H9 (cell line): ENCODE results near the gene UFSP2. TPM values are rescaled to one million over a fixed set of nuclear protein-coding genes. Genes with fewer than 3 reads are reported as not detected.

Experiments
- DNase-seq: peaks from one replicate; pipeline ENCODE4 v3.0.0-alpha.2; 2017
- H2AFZ ChIP-seq: one replicate; pipeline ENCODE4 v1.6.1; 2013; ENCODE audit warnings: mild to moderate bottlenecking, low read length, control low read depth, moderate library complexity
- H2AK5ac ChIP-seq: 2 replicates; pipeline ENCODE4 v1.6.1; 2013; ENCODE audit warnings: low read length, control low read depth, mixed read lengths; ENCODE audit not compliant: insufficient read length
- H2BK120ac ChIP-seq: one replicate; pipeline ENCODE4 v1.6.1; 2013; ENCODE audit warnings: low read depth, mild to moderate bottlenecking, low read length, control low read depth, inconsistent platforms; ENCODE audit not compliant: poor library complexity, severe bottlenecking
- H2BK12ac ChIP-seq: 2 replicates; pipeline ENCODE4 v1.6.1; 2013; ENCODE audit warnings: low read length, control low read depth, mixed read lengths, low read depth; ENCODE audit not compliant: insufficient read length
- H2BK15ac ChIP-seq: 2 replicates; pipeline ENCODE4 v1.6.1; 2013; ENCODE audit warnings: low read depth, low read length, control low read depth
- H2BK20ac ChIP-seq: one replicate; pipeline ENCODE4 v1.6.1; 2013; ENCODE audit warnings: low read depth, mild to moderate bottlenecking, low read length, control low read depth, inconsistent platforms; ENCODE audit not compliant: poor library complexity, severe bottlenecking
- H2BK5ac ChIP-seq: 2 replicates; pipeline ENCODE4 v1.6.1; 2013; ENCODE audit warnings: low read length, control low read depth, mixed read lengths; ENCODE audit not compliant: insufficient read length
- H3K14ac ChIP-seq: 2 replicates; pipeline ENCODE4 v1.6.1; 2013; ENCODE audit warnings: low read length, control low read depth; ENCODE audit not compliant: insufficient read depth
- H3K18ac ChIP-seq: 2 replicates; pipeline ENCODE4 v1.6.1; 2013; ENCODE audit warnings: low read depth, mild to moderate bottlenecking, mixed read lengths, low read length, control low read depth; ENCODE audit not compliant: insufficient read length
- H3K23ac ChIP-seq: 2 replicates; pipeline ENCODE4 v1.6.1; 2013; ENCODE audit warnings: low read length, control low read depth, mixed read lengths, low read depth; ENCODE audit not compliant: insufficient read length
- H3K23me2 ChIP-seq: 2 replicates; pipeline ENCODE4 v1.6.1; 2013; ENCODE audit warnings: low read depth, mild to moderate bottlenecking, mixed read lengths, low read length, control low read depth; ENCODE audit not compliant: insufficient read length, poor library complexity, severe bottlenecking
- H3K27ac ChIP-seq: 2 replicates; pipeline ENCODE4 v1.5.1; 2013; ENCODE audit warnings: low read length, control low read depth, mixed read lengths, low read depth; ENCODE audit not compliant: insufficient read length
- H3K27me3 ChIP-seq: 2 replicates; pipeline ENCODE4 v1.6.1; 2013; ENCODE audit warnings: low read length, control low read depth, inconsistent platforms; ENCODE audit not compliant: insufficient read depth
- H3K4ac ChIP-seq: 2 replicates; pipeline ENCODE4 v1.6.1; 2013; ENCODE audit warnings: low read depth, mild to moderate bottlenecking, control low read depth, inconsistent platforms, low read length, moderate library complexity
- H3K4me1 ChIP-seq: 2 replicates; pipeline ENCODE4 v1.6.1; 2013; ENCODE audit warnings: low read length, control low read depth, inconsistent platforms; ENCODE audit not compliant: insufficient read depth
- H3K4me2 ChIP-seq: 2 replicates; pipeline ENCODE4 v1.6.1; 2013; ENCODE audit warnings: low read length, control low read depth, mixed read lengths; ENCODE audit not compliant: insufficient read length, insufficient read depth
- H3K56ac ChIP-seq: 2 replicates; pipeline ENCODE4 v1.6.1; 2013; ENCODE audit warnings: low read depth, mild to moderate bottlenecking, mixed read lengths, low read length, control low read depth; ENCODE audit not compliant: insufficient read length
- H3K79me1 ChIP-seq: 2 replicates; pipeline ENCODE4 v1.6.1; 2013; ENCODE audit warnings: low read depth, mild to moderate bottlenecking, moderate library complexity, low read length, control low read depth, inconsistent platforms; ENCODE audit not compliant: insufficient read depth, poor library complexity, severe bottlenecking
- H3K79me2 ChIP-seq: 2 replicates; pipeline ENCODE4 v1.6.1; 2013; ENCODE audit warnings: low read length, control low read depth, inconsistent platforms; ENCODE audit not compliant: insufficient read depth
- H3K9ac ChIP-seq: 2 replicates; pipeline ENCODE4 v1.6.1; 2013; ENCODE audit warnings: low read length, control low read depth, mixed read lengths; ENCODE audit not compliant: insufficient read length; ENCODE audit errors: extremely low read depth
- H3K9me3 ChIP-seq: one replicate; pipeline ENCODE4 v1.6.1; 2013; ENCODE audit warnings: low read depth, low read length, inconsistent platforms; ENCODE audit not compliant: control insufficient read depth
- H3T11ph ChIP-seq: one replicate; pipeline ENCODE4 v1.6.1; 2013; ENCODE audit warnings: mild to moderate bottlenecking, low read length, control low read depth, inconsistent platforms
- H4K20me1 ChIP-seq: one replicate; pipeline ENCODE4 v1.6.1; 2013; ENCODE audit not compliant: control insufficient read depth, insufficient read length, insufficient read depth
- H4K5ac ChIP-seq: 2 replicates; pipeline ENCODE4 v1.6.1; 2013; ENCODE audit warnings: low read depth, mild to moderate bottlenecking, mixed read lengths, low read length, control low read depth; ENCODE audit not compliant: insufficient read length
- H4K8ac ChIP-seq: replicated peaks from 2 replicates; pipeline ENCODE4 v1.6.1; 2013; ENCODE audit warnings: low read length, control low read depth, mixed read lengths, low read depth; ENCODE audit not compliant: insufficient read length
- H4K91ac ChIP-seq: 2 replicates; pipeline ENCODE4 v1.6.1; 2013; ENCODE audit warnings: low read depth, mild to moderate bottlenecking, moderate library complexity, mixed read lengths, low read length, control low read depth; ENCODE audit not compliant: insufficient read length
- H3K27ac Mint-ChIP-seq, 3 experiments: 2 replicates in 2 of 3; 3 replicates in 1 of 3; pipeline ENCODE4 v1.8.0; 2020 to 2021; ENCODE audit warnings: mixed read lengths in 3 of 3, mild to moderate bottlenecking in 1 of 3, moderate library complexity in 1 of 3
- H3K27me3 Mint-ChIP-seq: 2 replicates; pipeline ENCODE4 v1.8.0; 2021; ENCODE audit warnings: low read depth, mild to moderate bottlenecking, moderate library complexity, mixed read lengths
- H3K36me3 Mint-ChIP-seq, 3 experiments: 2 replicates in 2 of 3; 3 replicates in 1 of 3; pipeline ENCODE4 v1.8.0; 2020 to 2021; ENCODE audit warnings: low read depth in 3 of 3, mixed read lengths in 3 of 3; ENCODE audit not compliant: insufficient read depth in 1 of 3
- H3K4me1 Mint-ChIP-seq, 2 experiments: 2 replicates each; pipeline ENCODE4 v1.8.0; 2020; ENCODE audit warnings: mixed read lengths in 2 of 2
- H3K4me3 Mint-ChIP-seq, 2 experiments: 2 replicates in 1 of 2; 3 replicates in 1 of 2; pipeline ENCODE4 v1.8.0; 2020 to 2021; ENCODE audit warnings: mild to moderate bottlenecking in 2 of 2, mixed read lengths in 2 of 2, moderate library complexity in 1 of 2
- H3K9me3 Mint-ChIP-seq, 2 experiments: 2 replicates in 1 of 2; 3 replicates in 1 of 2; pipeline ENCODE4 v1.8.0; 2020; ENCODE audit warnings: mild to moderate bottlenecking in 2 of 2, mixed read lengths in 2 of 2, moderate library complexity in 1 of 2
- WGBS: extraction: QIAGEN DNeasy Blood & Tissue Kit; methylation state at CpG from one replicate; pipeline ENCODE4 v1.1.7; 2013; ENCODE audit warnings: missing lambda C conversion rate, low lambda C conversion rate, mixed read lengths; ENCODE audit not compliant: insufficient read length; ENCODE audit errors: extremely low coverage; 5-methylcytosine and 5-hydroxymethylcytosine counted together
- total RNA-seq: library from RNA; stranded (reverse); gene quantifications from 2 replicates; pipeline ENCODE4 v1.2.1, GENCODE V29; 2021
- TF ChIP-seq, protein P1 (sequence below): fragments of 200-600 bp; sonication (generic); conservative IDR thresholded peaks from 3 replicates; pipeline ENCODE4 v1.8.0; 2021; ENCODE audit warnings: antibody characterized with exemption, mild to moderate bottlenecking

The UFSP2 gene
- total RNA-seq, 1 experiment from 2014 or later, result 41.1 TPM

GRCh38 chr4:185384061-185384460 is 41.7 kb downstream of the UFSP2 start:
- Mint-ChIP-seq H3K9me3 (peaks cover 5 to 8% of the 10 kb centered on the region in 2 experiments; a peak in 4 of 5 replicates), H3K27me3 (no peaks in the 10 kb centered on the region), H3K36me3 (peaks cover 3 to 18% (median 11%) of the 10 kb centered on the region in 3 experiments; a peak in 6 of 7 replicates), H3K4me3 (no peak overlapping the region), H3K4me1 (peaks cover 8 to 14% of the 10 kb centered on the region in 2 experiments), H3K27ac (no peak overlapping the region)
- Histone ChIP-seq H3K23me2 (no peaks in the 10 kb centered on the region), H3K4me1 (no peaks in the 10 kb centered on the region), H3K9ac (no peak overlapping the region), H2BK5ac (no peak overlapping the region), H2BK20ac (no peak overlapping the region), H3K4ac (no peak overlapping the region), H2BK120ac (no peak overlapping the region), H2AK5ac (no peak overlapping the region), H3K23ac (no peak overlapping the region), H3K18ac (no peak overlapping the region), H3K56ac (no peak overlapping the region), H4K91ac (no peak overlapping the region), H4K20me1 (no peaks in the 10 kb centered on the region), H4K5ac (no peak overlapping the region), H3K27me3 (no peaks in the 10 kb centered on the region), H2AFZ (no peak overlapping the region), H4K8ac (no peak overlapping the region), H3T11ph (no peak overlapping the region), H2BK15ac (no peak overlapping the region), H2BK12ac (no peak overlapping the region), H3K79me2 (no peaks in the 10 kb centered on the region), H3K9me3 (no peaks in the 10 kb centered on the region), H3K27ac (no peak overlapping the region), H3K79me1 (no peaks in the 10 kb centered on the region), H3K14ac (no peak overlapping the region), H3K4me2 (no peak overlapping the region)
- WGBS, result no CpG with 5 or more reads among the region's 2 CpGs
- TF ChIP-seq, protein P1, sequence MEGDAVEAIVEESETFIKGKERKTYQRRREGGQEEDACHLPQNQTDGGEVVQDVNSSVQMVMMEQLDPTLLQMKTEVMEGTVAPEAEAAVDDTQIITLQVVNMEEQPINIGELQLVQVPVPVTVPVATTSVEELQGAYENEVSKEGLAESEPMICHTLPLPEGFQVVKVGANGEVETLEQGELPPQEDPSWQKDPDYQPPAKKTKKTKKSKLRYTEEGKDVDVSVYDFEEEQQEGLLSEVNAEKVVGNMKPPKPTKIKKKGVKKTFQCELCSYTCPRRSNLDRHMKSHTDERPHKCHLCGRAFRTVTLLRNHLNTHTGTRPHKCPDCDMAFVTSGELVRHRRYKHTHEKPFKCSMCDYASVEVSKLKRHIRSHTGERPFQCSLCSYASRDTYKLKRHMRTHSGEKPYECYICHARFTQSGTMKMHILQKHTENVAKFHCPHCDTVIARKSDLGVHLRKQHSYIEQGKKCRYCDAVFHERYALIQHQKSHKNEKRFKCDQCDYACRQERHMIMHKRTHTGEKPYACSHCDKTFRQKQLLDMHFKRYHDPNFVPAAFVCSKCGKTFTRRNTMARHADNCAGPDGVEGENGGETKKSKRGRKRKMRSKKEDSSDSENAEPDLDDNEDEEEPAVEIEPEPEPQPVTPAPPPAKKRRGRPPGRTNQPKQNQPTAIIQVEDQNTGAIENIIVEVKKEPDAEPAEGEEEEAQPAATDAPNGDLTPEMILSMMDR, result no peak
- no peak for DNase-seq
